WI38 (cell line): ENCODE results near the gene ZNF862.
"Not testable (repeated sequence)": the region's sequence is repeated elsewhere in the genome, so short reads cannot be mapped to it uniquely, and the experiment has no call there.

Experiments
- H3K4me3 ChIP-seq: 2 replicates; pipeline ENCODE4 v1.5.1; 2011; ENCODE audit warnings: low read depth, mild to moderate bottlenecking, control low read depth, low read length
- CTCF ChIP-seq: IDR thresholded peaks from 2 replicates; pipeline ENCODE4 v1.5.1; 2012; ENCODE audit warnings: low read depth, mild to moderate bottlenecking, control low read depth, low read length

ZNF862 gene

GRCh38 chr7:149887311-149887710 is 49.1 kb downstream of the ZNF862 start:
- no peak for TF ChIP-seq CTCF
- no peak overlapping the region for H3K4me3 ChIP-seq

GRCh38 chr7:149890715-149891114 is 52.5 kb downstream of the ZNF862 start:
- H3K4me3 ChIP-seq = not testable (repeated sequence)

GRCh38 chr7:149894957-149895356 is 56.8 kb downstream of the ZNF862 start:
- not testable (repeated sequence) for H3K4me3 ChIP-seq

- H3K4me3 ChIP-seq = not testable (repeated sequence)
Observed at GRCh38 chr7:149907776-149908376, 69.7 kb downstream of the ZNF862 start.

- H3K4me3 ChIP-seq = not testable (repeated sequence)
Observed at GRCh38 chr7:149910219-149910618, 72.0 kb downstream of the ZNF862 start.

- not testable (repeated sequence) for H3K4me3 ChIP-seq
Observed at GRCh38 chr7:149912126-149912525, 74.0 kb downstream of the ZNF862 start.
